ENCODE results near the gene ANKRD29.
"Not testable (repeated sequence)": the region's sequence is repeated elsewhere in the genome, so short reads cannot be mapped to it uniquely, and the experiment has no call there.

The ANKRD29 gene

GRCh38 chr18:23636433-23636832 lies 26.3 kb downstream of the ANKRD29 start:
- H3K36me3 ChIP-seq (ENCODE audit: control insufficient read depth in 4 of 4, insufficient read depth in 4 of 4, low read length in 3 of 4); H3K27me3 ChIP-seq (replicated peaks in 2 of 5; ENCODE audit: control insufficient read depth in 4 of 5, insufficient read depth in 5 of 5, low read length in 4 of 5); H3K4me3 ChIP-seq (ENCODE audit: control insufficient read depth in 1 of 7, extremely low read depth in 1 of 7, insufficient read depth in 4 of 7, low read depth in 2 of 7, low read length in 6 of 7); H3K9me3 ChIP-seq (ENCODE audit: control extremely low read depth in 1 of 5, control insufficient read depth in 4 of 5, insufficient read depth in 2 of 5, low read depth in 1 of 5, low read length in 4 of 5); H3K27ac ChIP-seq (ENCODE audit: insufficient read depth in 1 of 2, low read depth in 1 of 2, low read length in 2 of 2, poor library complexity in 1 of 2, severe bottlenecking in 2 of 2); POLR2A ChIA-PET; DNase-seq: not testable (repeated sequence)
- peaks cover 0 to 18% (median 5%) of the 10 kb centered on the region in 4 experiments for H3K4me1 ChIP-seq (ENCODE audit: control extremely low read depth in 1 of 4, control insufficient read depth in 4 of 4, insufficient read depth in 4 of 4, low read length in 3 of 4)
- CTCF ChIA-PET: interaction anchor here (1.6 to 1.7 kb wide), 2 partner anchors 66 to 175 kb away, joined by 5 to 6 read pairs; no protein-coding TSS in a partner anchor
- 100% methylated on average over 1 of the region's 5 CpGs for WGBS (ENCODE audit: insufficient coverage)

GRCh38 chr18:23636071-23636399 lies 26.7 kb downstream of the ANKRD29 start:
- WGBS (ENCODE audit: insufficient coverage): 100% methylated on average over 2 of the region's 3 CpGs
- Histone ChIP-seq H3K36me3 (ENCODE audit: control insufficient read depth in 4 of 4, insufficient read depth in 4 of 4, low read length in 3 of 4) (no peaks in the 10 kb centered on the region), H3K27ac (ENCODE audit: insufficient read depth in 1 of 2, low read depth in 1 of 2, low read length in 2 of 2, poor library complexity in 1 of 2, severe bottlenecking in 2 of 2) (no peak overlapping the region), H3K9me3 (ENCODE audit: control extremely low read depth in 1 of 5, control insufficient read depth in 4 of 5, insufficient read depth in 2 of 5, low read depth in 1 of 5, low read length in 4 of 5) (peaks cover 0 to 1% (median 0%) of the 10 kb centered on the region in 5 experiments), H3K4me3 (ENCODE audit: control insufficient read depth in 1 of 7, extremely low read depth in 1 of 7, insufficient read depth in 4 of 7, low read depth in 2 of 7, low read length in 6 of 7) (no peak overlapping the region), H3K27me3 (replicated peaks in 2 of 5; ENCODE audit: control insufficient read depth in 4 of 5, insufficient read depth in 5 of 5, low read length in 4 of 5) (no peaks in the 10 kb centered on the region), H3K4me1 (ENCODE audit: control extremely low read depth in 1 of 4, control insufficient read depth in 4 of 4, insufficient read depth in 4 of 4, low read length in 3 of 4) (peaks cover 0 to 18% (median 5%) of the 10 kb centered on the region in 4 experiments)
- CTCF ChIA-PET: interaction anchor here (1.6 to 1.7 kb wide), 2 partner anchors 67 to 176 kb away, joined by 5 to 6 read pairs; no protein-coding TSS in a partner anchor
- POLR2A ChIA-PET: no interaction called here
- no peak for DNase-seq

GRCh38 chr18:23635283-23636070 lies 27.2 kb downstream of the ANKRD29 start:
- peak in 2 of 3 donors; percentile 29 to 40 for DNase-seq

GRCh38 chr18:23634692-23635091 lies 28.0 kb downstream of the ANKRD29 start:
- CTCF ChIA-PET: interaction anchor here (0.6 to 1.7 kb wide), 3 partner anchors 17 to 68 kb away, joined by 3 to 6 read pairs (median 4); no protein-coding TSS in a partner anchor

More at GRCh38 chr18:23635283-23636070, 27.2 kb downstream of the ANKRD29 start:
- Histone ChIP-seq H3K27me3 (replicated peaks in 2 of 5; ENCODE audit: control insufficient read depth in 4 of 5, insufficient read depth in 5 of 5, low read length in 4 of 5) (no peaks in the 10 kb centered on the region), H3K9me3 (ENCODE audit: control extremely low read depth in 1 of 5, control insufficient read depth in 4 of 5, insufficient read depth in 2 of 5, low read depth in 1 of 5, low read length in 4 of 5) (no peaks in the 10 kb centered on the region), H3K4me3 (ENCODE audit: control insufficient read depth in 1 of 7, extremely low read depth in 1 of 7, insufficient read depth in 4 of 7, low read depth in 2 of 7, low read length in 6 of 7) (no peak overlapping the region), H3K36me3 (ENCODE audit: control insufficient read depth in 4 of 4, insufficient read depth in 4 of 4, low read length in 3 of 4) (no peaks in the 10 kb centered on the region), H3K27ac (ENCODE audit: insufficient read depth in 1 of 2, low read depth in 1 of 2, low read length in 2 of 2, poor library complexity in 1 of 2, severe bottlenecking in 2 of 2) (no peak overlapping the region), H3K4me1 (ENCODE audit: control extremely low read depth in 1 of 4, control insufficient read depth in 4 of 4, insufficient read depth in 4 of 4, low read length in 3 of 4) (peaks cover 0 to 18% (median 5%) of the 10 kb centered on the region in 4 experiments)
- ChIA-PET CTCF (interaction anchor here (0.6 to 1.7 kb wide), 4 partner anchors 16 to 176 kb away, joined by 3 to 6 read pairs (median 4); no protein-coding TSS in a partner anchor), POLR2A (no interaction called here)
- 100% methylated on average over 3 of the region's 6 CpGs for WGBS (ENCODE audit: insufficient coverage)

GRCh38 chr18:23632615-23633014 lies 30.1 kb downstream of the ANKRD29 start:
- no peaks in the 10 kb centered on the region for H3K9me3 ChIP-seq (ENCODE audit: control extremely low read depth in 1 of 5, control insufficient read depth in 4 of 5, insufficient read depth in 2 of 5, low read depth in 1 of 5, low read length in 4 of 5)
- CTCF ChIA-PET: interaction anchor here (0.7 to 1.4 kb wide), 2 partner anchors 10 to 11 kb away, joined by 3 to 4 read pairs; no protein-coding TSS in a partner anchor
- H3K4me3 ChIP-seq (ENCODE audit: control insufficient read depth in 1 of 7, extremely low read depth in 1 of 7, insufficient read depth in 4 of 7, low read depth in 2 of 7, low read length in 6 of 7): no peak overlapping the region
- WGBS (ENCODE audit: insufficient coverage): no CpG with 5 or more reads among the region's 1 CpG
- DNase-seq: no peak
- peaks cover 0 to 18% (median 5%) of the 10 kb centered on the region in 4 experiments for H3K4me1 ChIP-seq (ENCODE audit: control extremely low read depth in 1 of 4, control insufficient read depth in 4 of 4, insufficient read depth in 4 of 4, low read length in 3 of 4)
- POLR2A ChIA-PET: no interaction called here
- no peaks in the 10 kb centered on the region for H3K36me3 ChIP-seq (ENCODE audit: control insufficient read depth in 4 of 4, insufficient read depth in 4 of 4, low read length in 3 of 4)
- H3K27me3 ChIP-seq (replicated peaks in 2 of 5; ENCODE audit: control insufficient read depth in 4 of 5, insufficient read depth in 5 of 5, low read length in 4 of 5): no peaks in the 10 kb centered on the region
- no peak overlapping the region for H3K27ac ChIP-seq (ENCODE audit: insufficient read depth in 1 of 2, low read depth in 1 of 2, low read length in 2 of 2, poor library complexity in 1 of 2, severe bottlenecking in 2 of 2)

More at GRCh38 chr18:23634692-23635091, 28.0 kb downstream of the ANKRD29 start:
- DNase-seq: no peak
- Histone ChIP-seq H3K27me3 (replicated peaks in 2 of 5; ENCODE audit: control insufficient read depth in 4 of 5, insufficient read depth in 5 of 5, low read length in 4 of 5) (no peaks in the 10 kb centered on the region), H3K36me3 (ENCODE audit: control insufficient read depth in 4 of 4, insufficient read depth in 4 of 4, low read length in 3 of 4) (no peaks in the 10 kb centered on the region), H3K9me3 (ENCODE audit: control extremely low read depth in 1 of 5, control insufficient read depth in 4 of 5, insufficient read depth in 2 of 5, low read depth in 1 of 5, low read length in 4 of 5) (no peaks in the 10 kb centered on the region), H3K27ac (ENCODE audit: insufficient read depth in 1 of 2, low read depth in 1 of 2, low read length in 2 of 2, poor library complexity in 1 of 2, severe bottlenecking in 2 of 2) (no peak overlapping the region), H3K4me1 (ENCODE audit: control extremely low read depth in 1 of 4, control insufficient read depth in 4 of 4, insufficient read depth in 4 of 4, low read length in 3 of 4) (peaks cover 0 to 18% (median 5%) of the 10 kb centered on the region in 4 experiments), H3K4me3 (ENCODE audit: control insufficient read depth in 1 of 7, extremely low read depth in 1 of 7, insufficient read depth in 4 of 7, low read depth in 2 of 7, low read length in 6 of 7) (no peak overlapping the region)
- POLR2A ChIA-PET: no interaction called here
- no CpG with 5 or more reads among the region's 3 CpGs for WGBS (ENCODE audit: insufficient coverage)

- H3K9me3 ChIP-seq (ENCODE audit: control extremely low read depth in 1 of 5, control insufficient read depth in 4 of 5, insufficient read depth in 2 of 5, low read depth in 1 of 5, low read length in 4 of 5): no peaks in the 10 kb centered on the region
- ChIA-PET POLR2A (no interaction called here), CTCF (interaction anchor here (0.6 to 1.4 kb wide), 5 partner anchors 10 to 263 kb away, joined by 3 to 7 read pairs (median 4); no protein-coding TSS in a partner anchor)
- DNase-seq: no peak
- no peak overlapping the region for H3K4me3 ChIP-seq (ENCODE audit: control insufficient read depth in 1 of 7, extremely low read depth in 1 of 7, insufficient read depth in 4 of 7, low read depth in 2 of 7, low read length in 6 of 7)
- peaks cover 0 to 18% (median 5%) of the 10 kb centered on the region in 4 experiments for H3K4me1 ChIP-seq (ENCODE audit: control extremely low read depth in 1 of 4, control insufficient read depth in 4 of 4, insufficient read depth in 4 of 4, low read length in 3 of 4)
- H3K27ac ChIP-seq (ENCODE audit: insufficient read depth in 1 of 2, low read depth in 1 of 2, low read length in 2 of 2, poor library complexity in 1 of 2, severe bottlenecking in 2 of 2): no peak overlapping the region
- H3K27me3 ChIP-seq (replicated peaks in 2 of 5; ENCODE audit: control insufficient read depth in 4 of 5, insufficient read depth in 5 of 5, low read length in 4 of 5): no peaks in the 10 kb centered on the region
- no peaks in the 10 kb centered on the region for H3K36me3 ChIP-seq (ENCODE audit: control insufficient read depth in 4 of 4, insufficient read depth in 4 of 4, low read length in 3 of 4)
- WGBS (ENCODE audit: insufficient coverage): 79% methylated on average over 11 of the region's 11 CpGs
Observed at GRCh38 chr18:23631746-23632145, 31.0 kb downstream of the ANKRD29 start.

- no peak for DNase-seq
- POLR2A ChIA-PET: interaction anchor here (0.6 kb wide), 1 partner anchor 68 kb away, joined by 3 read pairs; no protein-coding TSS in a partner anchor
Observed at GRCh38 chr18:23631312-23631711, 31.4 kb downstream of the ANKRD29 start.

More at GRCh38 chr18:23631312-23631711, 31.4 kb downstream of the ANKRD29 start:
- Histone ChIP-seq H3K4me3 (ENCODE audit: control insufficient read depth in 1 of 7, extremely low read depth in 1 of 7, insufficient read depth in 4 of 7, low read depth in 2 of 7, low read length in 6 of 7) (no peak overlapping the region), H3K9me3 (ENCODE audit: control extremely low read depth in 1 of 5, control insufficient read depth in 4 of 5, insufficient read depth in 2 of 5, low read depth in 1 of 5, low read length in 4 of 5) (no peaks in the 10 kb centered on the region), H3K36me3 (ENCODE audit: control insufficient read depth in 4 of 4, insufficient read depth in 4 of 4, low read length in 3 of 4) (no peaks in the 10 kb centered on the region), H3K27ac (ENCODE audit: insufficient read depth in 1 of 2, low read depth in 1 of 2, low read length in 2 of 2, poor library complexity in 1 of 2, severe bottlenecking in 2 of 2) (no peak overlapping the region), H3K27me3 (replicated peaks in 2 of 5; ENCODE audit: control insufficient read depth in 4 of 5, insufficient read depth in 5 of 5, low read length in 4 of 5) (no peaks in the 10 kb centered on the region), H3K4me1 (ENCODE audit: control extremely low read depth in 1 of 4, control insufficient read depth in 4 of 4, insufficient read depth in 4 of 4, low read length in 3 of 4) (peaks cover 0 to 18% (median 5%) of the 10 kb centered on the region in 4 experiments)
- CTCF ChIA-PET: interaction anchor here (0.6 to 1.4 kb wide), 5 partner anchors 9 to 263 kb away, joined by 3 to 7 read pairs (median 4); no protein-coding TSS in a partner anchor
- 88% methylated on average over 3 of the region's 5 CpGs for WGBS (ENCODE audit: insufficient coverage)
